ENCODE measurements around the gene ENOX2.

The ENOX2 gene

DNA sequence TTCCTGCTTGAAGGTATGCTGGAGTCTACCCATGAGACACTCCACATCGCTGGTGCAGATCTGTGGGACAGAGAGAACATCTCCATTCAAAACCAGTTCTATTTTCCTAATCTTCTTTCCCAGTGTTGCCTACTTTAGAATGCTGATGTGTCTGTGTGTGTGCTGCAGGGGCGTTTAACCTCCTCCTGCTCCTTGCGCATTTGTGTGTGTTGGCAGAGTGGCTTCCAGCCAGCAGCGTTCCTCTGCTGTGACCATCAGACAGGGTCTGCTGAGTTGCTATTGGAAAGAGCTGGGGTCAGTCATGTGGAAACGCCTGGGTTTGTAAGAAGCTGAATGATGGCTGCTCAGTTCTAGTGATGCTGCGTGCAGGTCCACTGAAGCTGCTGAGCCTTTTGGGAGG lies 277.6 kb downstream of the ENOX2 start:
- no peak for DNase-seq (ENCODE audit: low read depth)
- no peak overlapping the region for H3K4me3 ChIP-seq (replicated peaks; ENCODE audit: low read depth, low read length)
- TF ChIP-seq, protein P1, sequence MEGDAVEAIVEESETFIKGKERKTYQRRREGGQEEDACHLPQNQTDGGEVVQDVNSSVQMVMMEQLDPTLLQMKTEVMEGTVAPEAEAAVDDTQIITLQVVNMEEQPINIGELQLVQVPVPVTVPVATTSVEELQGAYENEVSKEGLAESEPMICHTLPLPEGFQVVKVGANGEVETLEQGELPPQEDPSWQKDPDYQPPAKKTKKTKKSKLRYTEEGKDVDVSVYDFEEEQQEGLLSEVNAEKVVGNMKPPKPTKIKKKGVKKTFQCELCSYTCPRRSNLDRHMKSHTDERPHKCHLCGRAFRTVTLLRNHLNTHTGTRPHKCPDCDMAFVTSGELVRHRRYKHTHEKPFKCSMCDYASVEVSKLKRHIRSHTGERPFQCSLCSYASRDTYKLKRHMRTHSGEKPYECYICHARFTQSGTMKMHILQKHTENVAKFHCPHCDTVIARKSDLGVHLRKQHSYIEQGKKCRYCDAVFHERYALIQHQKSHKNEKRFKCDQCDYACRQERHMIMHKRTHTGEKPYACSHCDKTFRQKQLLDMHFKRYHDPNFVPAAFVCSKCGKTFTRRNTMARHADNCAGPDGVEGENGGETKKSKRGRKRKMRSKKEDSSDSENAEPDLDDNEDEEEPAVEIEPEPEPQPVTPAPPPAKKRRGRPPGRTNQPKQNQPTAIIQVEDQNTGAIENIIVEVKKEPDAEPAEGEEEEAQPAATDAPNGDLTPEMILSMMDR (IDR thresholded peaks at IDR 0.05; ENCODE audit: low read length, missing control alignments): no peak

- no peak overlapping the region for H3K4me3 ChIP-seq (replicated peaks; ENCODE audit: low read depth, low read length)
- TF ChIP-seq, protein P1 (IDR thresholded peaks at IDR 0.05; ENCODE audit: low read length, missing control alignments): no peak
- DNase-seq (ENCODE audit: low read depth): no peak
Measured at GRCh38 chrX:130623518-130623917, 279.5 kb downstream of the ENOX2 start.

DNA sequence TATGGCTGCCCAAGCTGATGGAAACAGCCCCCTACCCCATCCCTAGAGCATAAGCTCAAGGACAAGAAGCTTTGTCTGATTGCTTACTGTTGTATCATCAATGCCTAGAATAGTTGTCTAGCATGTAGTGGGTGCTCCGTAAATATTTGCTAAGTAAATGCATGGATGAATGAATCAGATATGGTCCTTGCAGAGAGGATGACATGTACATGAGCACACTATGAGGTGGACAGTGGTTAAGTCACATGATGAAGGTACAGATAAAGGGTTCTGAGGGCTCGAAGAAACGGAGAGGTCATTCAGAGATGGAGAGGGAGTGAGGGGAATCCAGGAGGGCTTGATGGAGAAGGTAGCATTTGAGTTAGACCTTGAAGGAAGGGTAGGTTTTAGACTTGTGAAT lies 287.1 kb downstream of the ENOX2 start:
- H3K4me3 ChIP-seq (replicated peaks; ENCODE audit: low read depth, low read length): no peak overlapping the region
- TF ChIP-seq, protein P1 (IDR thresholded peaks at IDR 0.05; ENCODE audit: low read length, missing control alignments): no peak
- no peak for DNase-seq (ENCODE audit: low read depth)

- DNase-seq (ENCODE audit: low read depth): no peak
- H3K4me3 ChIP-seq (replicated peaks; ENCODE audit: low read depth, low read length): no peak overlapping the region
- TF ChIP-seq, protein P1 (IDR thresholded peaks at IDR 0.05; ENCODE audit: low read length, missing control alignments): no peak
Measured at GRCh38 chrX:130607431-130607830, 295.6 kb downstream of the ENOX2 start.

- H3K4me3 ChIP-seq (replicated peaks; ENCODE audit: low read depth, low read length): no peak overlapping the region
- no peak for DNase-seq (ENCODE audit: low read depth)
- TF ChIP-seq, protein P1 (IDR thresholded peaks at IDR 0.05; ENCODE audit: low read length, missing control alignments): no peak
Measured at GRCh38 chrX:130606425-130606824, 296.6 kb downstream of the ENOX2 start.

DNA sequence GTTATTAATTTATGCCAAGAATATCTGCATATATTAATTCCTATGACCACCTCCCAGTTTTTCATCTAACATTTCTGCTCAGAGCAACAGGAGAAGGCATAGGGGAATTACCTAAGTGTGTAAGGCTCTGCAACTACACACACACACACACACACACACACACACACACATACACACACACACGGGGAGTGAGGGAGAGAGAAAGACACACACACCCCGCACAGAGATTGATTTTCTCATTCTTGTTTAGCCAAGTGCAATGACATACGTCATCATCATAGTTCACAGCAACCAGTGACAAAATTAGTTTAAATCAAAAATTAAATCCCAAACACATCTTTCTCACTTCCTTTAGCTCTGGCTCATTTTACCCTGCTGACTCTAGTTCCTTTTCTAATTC lies 298.1 kb downstream of the ENOX2 start:
- H3K4me3 ChIP-seq (replicated peaks; ENCODE audit: low read depth, low read length): no peak overlapping the region
- TF ChIP-seq, protein P1 (IDR thresholded peaks at IDR 0.05; ENCODE audit: low read length, missing control alignments): no peak
- no peak for DNase-seq (ENCODE audit: low read depth)

GRCh38 chrX:130594453-130594916 lies 308.5 kb downstream of the ENOX2 start:
- TF ChIP-seq, protein P1 (IDR thresholded peaks at IDR 0.05; ENCODE audit: low read length, missing control alignments): no peak
- DNase-seq (ENCODE audit: low read depth): no peak
- H3K4me3 ChIP-seq (replicated peaks; ENCODE audit: low read depth, low read length): no peak overlapping the region

All from fibroblast of pulmonary artery (primary cell).